Stimulated activated naive CD8-positive, alpha-beta T cell treated with anti-CD3 and anti-CD28 coated beads, Interleukin-15, Interleukin-2, amounts not matched to agents 100 ng/mL and 50 ng/mL, for 24 hours (primary cell): ENCODE results near the gene SGTA.

Experiments used
- H3K27ac Mint-ChIP-seq: one replicate; pipeline ENCODE4 v1.8.0; 2021; ENCODE audit warnings: mild to moderate bottlenecking, mixed read lengths
- H3K27me3 Mint-ChIP-seq: one replicate; pipeline ENCODE4 v1.8.0; 2021; ENCODE audit warnings: mixed read lengths
- H3K36me3 Mint-ChIP-seq: one replicate; pipeline ENCODE4 v1.8.0; 2021; ENCODE audit warnings: low read depth, mixed read lengths
- H3K4me1 Mint-ChIP-seq: one replicate; pipeline ENCODE4 v1.8.0; 2021; ENCODE audit warnings: low read depth, mixed read lengths
- H3K4me3 Mint-ChIP-seq: one replicate; pipeline ENCODE4 v1.8.0; 2021; ENCODE audit warnings: mild to moderate bottlenecking, mixed read lengths
- H3K9me3 Mint-ChIP-seq: one replicate; pipeline ENCODE4 v1.8.0; 2021; ENCODE audit warnings: mixed read lengths

The SGTA gene

DNA sequence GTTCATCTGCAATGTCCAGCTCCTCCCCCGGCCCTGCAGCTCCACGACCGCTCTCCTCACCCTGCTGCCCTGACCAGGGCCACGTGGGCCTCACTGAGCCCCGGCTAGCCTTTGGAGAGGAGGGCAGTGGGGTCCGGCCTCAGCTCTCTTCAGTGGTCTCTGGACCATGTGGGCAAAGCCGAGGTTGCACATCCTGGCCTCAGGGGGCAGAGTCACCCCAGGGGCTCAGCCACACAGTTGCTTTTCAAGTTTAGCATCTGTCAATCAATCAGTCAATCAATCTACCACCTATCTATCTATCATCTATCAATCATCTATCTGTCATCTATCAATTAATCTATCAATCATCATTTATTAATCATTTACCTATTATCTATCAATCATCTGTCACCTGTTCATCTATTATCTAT is 58.9 kb downstream of the SGTA start:
- Mint-ChIP-seq H3K36me3 (no peaks in the 10 kb centered on the region), H3K27me3 (peaks cover 17% of the 10 kb centered on the region), H3K9me3 (no peaks in the 10 kb centered on the region), H3K27ac (no peak overlapping the region), H3K4me3 (no peak overlapping the region), H3K4me1 (peaks cover 8% of the 10 kb centered on the region)

DNA sequence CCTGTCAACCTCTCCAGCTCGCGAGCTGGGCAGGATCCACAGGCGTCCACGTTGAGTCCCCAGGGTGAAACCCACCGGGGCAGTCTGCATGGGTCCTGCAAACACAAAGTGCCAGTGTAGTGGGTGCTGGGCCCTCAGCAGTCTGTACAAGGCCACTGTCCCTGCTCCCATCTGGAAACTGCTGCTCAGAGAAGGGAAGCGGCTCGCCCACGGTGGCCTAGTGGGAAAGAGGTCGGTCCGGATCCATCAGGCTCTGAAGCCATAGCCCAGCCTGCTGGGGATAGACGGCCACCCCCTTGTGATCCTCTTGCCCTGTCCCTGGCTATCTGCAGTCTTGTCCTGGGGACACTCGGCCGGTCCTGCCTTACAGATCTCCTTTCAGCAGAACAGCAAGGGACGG is 59.3 kb downstream of the SGTA start:
- Mint-ChIP-seq H3K27me3 (peaks cover 17% of the 10 kb centered on the region), H3K36me3 (no peaks in the 10 kb centered on the region), H3K4me3 (no peak overlapping the region), H3K9me3 (no peaks in the 10 kb centered on the region), H3K27ac (no peak overlapping the region), H3K4me1 (peaks cover 8% of the 10 kb centered on the region)

DNA sequence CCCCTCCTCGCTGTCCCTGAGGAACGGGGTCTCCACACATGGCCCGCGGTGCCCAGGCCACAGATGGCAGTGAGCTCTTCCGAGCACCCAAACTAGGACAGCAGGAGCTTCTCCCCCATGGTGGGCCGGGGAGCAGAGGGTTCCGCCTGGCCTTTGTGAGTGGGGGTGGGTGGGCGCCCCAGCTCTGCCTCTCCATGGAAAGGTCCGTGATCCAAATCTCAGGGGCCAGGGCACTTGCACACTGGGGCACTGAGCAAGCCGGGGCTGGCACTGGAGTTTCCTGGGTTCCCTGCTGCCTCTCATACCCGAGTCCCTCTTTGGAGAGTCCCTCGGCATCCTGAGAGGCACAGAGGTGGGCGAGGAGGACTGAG is 59.7 kb downstream of the SGTA start:
- Mint-ChIP-seq H3K27me3 (peaks cover 17% of the 10 kb centered on the region), H3K36me3 (no peaks in the 10 kb centered on the region), H3K27ac (no peak overlapping the region), H3K9me3 (no peaks in the 10 kb centered on the region), H3K4me3 (no peak overlapping the region), H3K4me1 (peaks cover 8% of the 10 kb centered on the region)

DNA sequence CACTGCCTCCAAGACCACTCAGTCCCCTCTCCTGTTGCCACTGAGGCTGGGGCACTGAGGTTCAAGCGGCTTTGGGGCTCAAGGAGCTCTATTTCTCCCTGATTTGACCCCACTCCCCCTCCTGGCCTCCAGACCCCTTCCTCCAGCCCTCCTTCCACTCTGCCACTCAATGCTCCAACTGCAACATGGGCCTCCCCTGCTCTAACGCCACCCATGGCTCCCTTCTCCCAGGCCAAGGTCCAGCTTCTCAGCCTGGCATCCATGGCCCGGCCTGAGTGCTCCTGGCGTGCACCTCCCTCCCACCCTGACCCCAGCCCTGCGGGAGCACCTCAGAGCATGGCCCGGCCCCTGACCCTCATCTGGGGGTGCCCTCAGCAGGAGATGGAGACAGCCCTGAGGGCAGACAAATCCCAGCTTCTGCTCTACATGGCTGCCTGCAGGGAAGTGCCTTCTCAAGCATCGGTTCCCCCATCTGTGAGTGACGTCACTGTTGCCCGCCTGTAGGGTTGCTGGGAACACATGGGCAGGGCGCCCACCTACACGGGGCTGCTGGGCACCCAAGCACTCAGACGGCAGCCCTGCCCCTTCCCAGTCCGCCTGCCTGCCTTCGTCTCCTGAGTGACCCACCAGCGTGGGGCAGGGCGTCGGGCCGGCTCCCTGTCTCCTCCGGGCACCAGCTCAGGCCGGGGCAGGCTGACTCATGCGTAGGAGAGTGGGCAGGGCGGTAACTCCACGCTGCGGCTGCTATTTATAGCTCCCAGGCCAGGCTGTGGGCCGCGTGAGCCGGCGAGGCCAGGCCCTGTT is 60.3 kb downstream of the SGTA start:
- H3K4me1 Mint-ChIP-seq = peaks cover 8% of the 10 kb centered on the region
- H3K4me3 Mint-ChIP-seq = no peak overlapping the region
- no peaks in the 10 kb centered on the region for H3K36me3 Mint-ChIP-seq
- H3K27ac Mint-ChIP-seq = no peak overlapping the region
- H3K27me3 Mint-ChIP-seq = peaks cover 17% of the 10 kb centered on the region
- no peaks in the 10 kb centered on the region for H3K9me3 Mint-ChIP-seq

DNA sequence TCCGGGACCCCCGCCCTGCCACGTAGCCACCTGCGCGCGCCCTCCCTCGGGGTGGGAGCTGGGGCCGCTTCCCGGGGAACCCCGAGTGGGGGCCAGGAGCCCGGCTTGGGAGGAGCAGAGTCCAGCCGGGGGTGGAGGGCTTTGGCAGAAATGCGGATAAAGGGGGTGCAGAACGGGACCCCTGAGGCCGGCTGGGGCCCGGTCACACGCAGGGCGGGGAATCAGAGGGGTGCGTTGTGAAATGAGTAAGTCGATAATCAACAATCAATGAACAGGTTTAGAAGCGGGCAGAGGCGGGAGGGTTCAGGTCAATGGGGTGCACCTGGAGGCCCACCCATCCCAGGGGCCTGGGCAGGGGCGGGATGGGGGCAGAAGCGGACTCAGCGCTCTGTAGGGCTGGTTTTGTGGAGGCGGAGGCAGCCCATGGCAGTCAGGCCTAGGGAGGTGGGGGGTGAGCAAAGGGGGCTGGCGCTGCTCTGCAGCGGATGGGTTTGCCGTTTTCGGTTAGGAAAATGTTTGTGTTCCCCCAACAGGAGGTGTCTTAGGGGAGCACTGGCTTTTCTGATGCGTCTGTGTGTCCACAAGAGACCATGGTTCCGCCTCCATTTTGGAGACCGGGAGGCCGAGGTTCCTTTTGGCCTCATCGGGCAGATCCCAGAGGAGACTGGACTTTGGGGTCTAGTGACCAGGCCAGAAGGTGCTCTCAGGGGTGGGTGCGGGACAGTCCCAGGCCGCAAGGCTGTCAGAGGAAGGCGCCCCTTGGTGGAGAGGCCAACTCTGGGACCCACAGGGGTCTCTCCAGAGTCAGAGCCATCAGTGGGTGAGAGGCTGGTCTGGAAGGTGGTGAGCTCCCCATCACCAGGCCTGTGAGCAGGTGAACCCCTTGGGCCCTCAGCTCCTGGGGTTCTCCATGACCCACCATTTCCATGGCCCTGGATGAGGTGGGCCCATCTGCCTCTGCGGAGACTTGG is 61.2 kb downstream of the SGTA start:
- Mint-ChIP-seq H3K9me3 (no peaks in the 10 kb centered on the region), H3K27me3 (peaks cover 17% of the 10 kb centered on the region), H3K27ac (no peak overlapping the region), H3K4me1 (peaks cover 5% of the 10 kb centered on the region), H3K36me3 (no peaks in the 10 kb centered on the region), H3K4me3 (peak overlapping the region; percentile 56)

DNA sequence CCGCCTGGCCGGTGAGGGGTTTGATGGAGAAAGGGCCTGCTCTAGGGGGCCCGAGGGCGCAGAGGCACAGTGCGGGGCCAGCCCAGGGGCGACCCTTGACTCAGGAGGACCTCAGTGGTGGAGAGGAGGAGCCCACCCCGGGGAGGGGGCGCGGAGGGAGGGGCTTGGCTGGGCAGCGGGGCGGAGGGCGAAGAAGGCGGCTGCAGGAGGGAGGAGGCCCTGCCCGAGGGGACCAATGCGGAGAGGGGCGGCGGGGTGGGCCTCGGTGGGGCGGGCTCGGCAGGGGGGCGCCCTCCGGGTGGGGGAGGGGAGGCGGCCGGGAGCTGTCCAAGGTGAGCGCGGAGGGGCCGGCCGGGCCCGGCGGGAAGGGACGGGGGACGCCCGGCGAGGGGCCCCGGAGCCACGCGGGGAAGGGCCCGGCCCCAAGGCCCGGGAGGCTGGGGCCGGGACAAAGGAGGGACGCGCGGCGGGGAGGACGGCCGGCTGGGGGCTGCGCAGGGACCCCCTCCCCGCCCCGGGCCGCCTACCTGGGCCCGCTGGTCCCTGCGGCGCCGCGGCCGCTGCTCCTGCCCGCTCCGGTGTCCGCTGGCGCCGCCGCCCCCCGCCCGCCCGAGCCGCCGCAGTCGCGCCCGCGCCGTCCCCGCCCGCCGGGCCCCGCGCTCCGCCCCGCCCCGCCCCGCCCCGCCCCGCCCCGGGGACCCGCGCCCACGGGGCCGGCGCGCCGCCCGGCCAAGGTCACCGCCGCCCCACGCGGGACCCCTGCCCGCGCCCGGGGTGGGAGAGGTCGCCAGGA is 62.1 kb downstream of the SGTA start, which contains the start of gene DIRAS1:
DIRAS1 (minus strand) TSS at position 596 of the 793 bp plus-strand sequence. CDS start 3,566 bp downstream, outside the sequence.
- H3K36me3 Mint-ChIP-seq = no peaks in the 10 kb centered on the region
- H3K4me3 Mint-ChIP-seq = peak within 1 kb of the TSS; percentile 56
- no peaks in the 10 kb centered on the region for H3K9me3 Mint-ChIP-seq
- H3K27ac Mint-ChIP-seq = no peak within 1 kb of the TSS
- H3K4me1 Mint-ChIP-seq = peaks cover 5% of the 10 kb centered on the region
- peaks cover 17% of the 10 kb centered on the region for H3K27me3 Mint-ChIP-seq

DNA sequence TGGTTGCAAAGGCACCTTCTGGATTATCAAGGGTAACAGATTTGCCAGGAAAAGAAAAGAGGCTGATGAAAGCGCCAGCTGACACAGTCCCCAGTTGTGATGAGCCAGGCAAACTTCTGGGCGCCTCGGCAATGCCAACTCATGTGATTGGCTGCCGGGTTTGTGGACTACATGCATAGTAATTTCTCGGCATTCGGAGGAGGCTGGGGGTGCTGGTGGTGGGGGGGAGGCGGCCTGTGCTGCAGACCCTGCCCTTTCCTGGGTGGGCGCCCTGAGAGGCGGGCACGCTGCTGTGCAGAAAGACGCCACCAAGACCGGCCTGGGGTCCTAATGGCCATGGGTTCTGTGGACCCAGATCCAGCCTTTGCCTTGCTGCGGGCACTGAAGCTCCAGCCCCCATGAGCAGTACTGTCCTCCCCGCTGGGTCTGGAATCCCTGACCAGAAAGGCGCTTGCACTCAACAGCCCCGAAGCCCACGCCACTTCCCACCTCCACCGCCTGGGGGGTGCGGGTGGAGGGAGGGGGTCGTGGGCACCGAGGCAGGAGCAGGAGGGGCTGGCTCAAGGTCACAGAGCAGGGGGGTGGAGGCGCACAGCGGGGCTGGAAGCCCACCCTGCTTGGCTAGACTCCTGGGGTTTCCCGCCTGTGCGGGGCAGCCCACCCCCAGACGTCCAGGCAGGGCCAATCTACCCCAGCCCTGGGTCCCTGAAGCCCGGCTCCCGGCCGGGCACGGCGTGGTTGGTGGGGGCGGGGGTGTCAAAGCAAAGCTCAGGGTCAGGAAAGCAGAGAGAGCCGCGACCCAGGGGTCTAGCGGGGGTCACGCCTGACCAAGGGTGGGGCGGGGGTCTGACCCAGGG is 62.9 kb downstream of the SGTA start:
- peaks cover 17% of the 10 kb centered on the region for H3K27me3 Mint-ChIP-seq
- H3K4me3 Mint-ChIP-seq = peak overlapping the region; percentile 41
- no peak overlapping the region for H3K27ac Mint-ChIP-seq
- peaks cover 7% of the 10 kb centered on the region for H3K9me3 Mint-ChIP-seq
- peaks cover 5% of the 10 kb centered on the region for H3K4me1 Mint-ChIP-seq
- no peaks in the 10 kb centered on the region for H3K36me3 Mint-ChIP-seq

DNA sequence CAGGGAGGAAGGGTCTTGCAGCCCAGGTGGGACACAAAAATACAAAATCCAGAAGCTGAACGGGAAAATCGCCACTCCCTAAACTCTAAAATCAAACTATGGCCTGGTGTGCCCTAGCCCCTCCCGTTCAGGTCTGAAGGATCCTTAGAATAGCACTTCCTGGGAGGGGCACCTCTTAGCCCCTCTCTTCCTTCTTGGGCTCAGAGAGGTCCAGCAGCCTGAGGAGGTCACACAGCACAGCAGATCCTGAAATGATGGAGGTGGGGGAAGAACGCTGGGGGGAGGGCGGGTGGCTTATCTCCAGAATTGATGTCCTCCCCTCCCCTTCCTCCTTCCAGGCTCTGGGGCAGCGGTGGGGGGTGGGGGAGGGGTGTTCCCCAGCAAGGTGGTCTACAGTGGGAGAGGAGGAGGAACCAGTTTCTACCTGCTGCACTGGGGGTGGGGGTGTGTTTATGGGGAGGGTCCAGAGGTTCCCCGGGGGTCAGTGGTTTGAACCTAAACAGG is 63.8 kb downstream of the SGTA start:
- Mint-ChIP-seq H3K4me3 (no peak overlapping the region), H3K4me1 (peaks cover 5% of the 10 kb centered on the region), H3K9me3 (peaks cover 9% of the 10 kb centered on the region), H3K36me3 (no peaks in the 10 kb centered on the region), H3K27me3 (peaks cover 15% of the 10 kb centered on the region), H3K27ac (no peak overlapping the region)

DNA sequence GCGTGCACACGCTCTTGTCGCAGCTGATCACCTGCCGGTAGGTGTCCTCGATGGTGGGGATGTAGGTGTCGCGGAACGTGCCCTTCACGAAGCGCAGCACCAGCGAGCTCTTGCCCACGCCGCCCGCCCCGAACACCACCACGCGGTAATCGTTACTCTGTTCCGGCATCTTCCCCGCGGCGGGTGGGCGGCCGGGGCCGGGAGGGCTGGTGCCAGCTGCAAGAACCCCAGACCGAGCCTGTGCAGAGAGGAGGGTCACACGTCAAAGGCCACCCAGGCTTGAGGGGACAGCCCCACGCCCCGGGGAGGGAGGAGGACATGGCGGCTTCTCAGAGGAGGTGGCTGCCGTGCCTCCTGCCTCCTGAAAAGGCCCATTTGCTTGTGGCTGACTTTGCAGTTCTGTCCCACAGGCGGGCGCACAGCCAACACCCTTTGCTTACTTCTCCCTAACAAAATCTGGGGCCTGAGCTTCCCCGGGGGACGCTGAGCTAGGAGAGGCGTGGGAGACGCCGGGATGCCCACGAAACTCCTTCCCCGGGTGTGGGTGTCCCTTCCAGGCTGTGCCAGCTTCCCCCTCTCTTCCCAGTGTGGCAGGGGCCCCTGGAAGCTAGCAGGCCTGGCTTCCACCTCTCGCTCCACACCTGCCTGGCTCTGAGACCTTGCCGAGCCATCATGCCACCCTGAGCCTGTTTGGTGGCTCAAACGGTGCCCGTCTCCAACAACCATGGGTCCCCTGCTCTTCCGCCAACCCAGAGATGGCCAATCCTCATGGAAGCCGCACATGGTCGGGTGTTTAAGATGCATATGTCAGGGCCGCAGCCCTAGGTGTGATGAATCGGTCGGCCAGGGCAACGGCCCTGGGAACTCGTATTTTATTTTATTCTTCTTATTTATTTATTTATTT is 65.2 kb downstream of the SGTA start:
- Mint-ChIP-seq H3K36me3 (no peaks in the 10 kb centered on the region), H3K4me3 (no peak overlapping the region), H3K4me1 (peaks cover 5% of the 10 kb centered on the region), H3K27ac (no peak overlapping the region), H3K9me3 (peaks cover 9% of the 10 kb centered on the region), H3K27me3 (peaks cover 12% of the 10 kb centered on the region)

DNA sequence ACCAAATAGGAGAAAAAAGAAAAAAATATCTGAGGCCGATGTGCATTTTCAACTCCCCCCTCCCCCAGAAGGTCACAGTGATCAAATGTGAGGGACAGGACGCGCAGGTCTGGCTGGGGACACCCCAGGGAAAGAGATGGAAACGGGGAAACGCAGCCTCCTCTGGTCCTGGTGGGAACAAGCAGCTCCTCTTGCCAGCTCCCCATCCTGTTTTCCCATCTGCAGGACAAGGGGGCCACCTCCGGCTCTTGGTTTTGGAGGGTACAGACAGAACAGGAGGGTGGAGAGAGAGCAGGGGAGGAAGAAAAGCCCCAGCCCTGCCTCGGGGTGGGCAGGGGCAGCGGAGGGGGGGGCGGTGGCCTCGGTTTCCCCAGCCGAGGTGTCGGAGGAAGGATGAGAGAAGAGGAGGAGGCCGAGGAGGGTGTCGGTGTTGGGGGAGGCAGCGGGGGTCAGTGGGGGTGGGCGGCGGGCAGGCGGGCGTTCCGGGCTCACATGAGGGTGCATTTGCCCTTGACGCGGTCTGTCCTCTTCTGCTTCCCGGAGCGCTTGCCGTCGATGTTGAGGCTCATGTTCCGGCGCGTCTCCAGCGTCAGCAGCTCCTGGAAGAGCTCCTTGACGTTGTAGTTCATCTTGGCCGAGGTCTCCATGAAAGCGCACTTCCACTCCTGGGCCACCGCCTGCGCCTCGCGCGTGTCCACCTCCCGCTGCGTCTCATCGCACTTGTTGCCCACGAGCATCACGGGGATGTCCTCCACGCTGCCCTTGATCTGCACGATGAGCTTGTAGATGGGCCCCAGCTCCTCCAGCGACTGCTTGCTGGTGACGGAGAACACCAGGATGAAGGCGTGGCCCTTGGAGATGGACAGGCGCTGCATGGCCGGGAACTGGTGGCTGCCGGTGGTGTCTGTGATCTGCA is 66.1 kb downstream of the SGTA start:
- H3K27me3 Mint-ChIP-seq = peaks cover 11% of the 10 kb centered on the region
- H3K36me3 Mint-ChIP-seq = no peaks in the 10 kb centered on the region
- peaks cover 5% of the 10 kb centered on the region for H3K4me1 Mint-ChIP-seq
- H3K9me3 Mint-ChIP-seq = peaks cover 9% of the 10 kb centered on the region
- H3K27ac Mint-ChIP-seq = no peak overlapping the region
- no peak overlapping the region for H3K4me3 Mint-ChIP-seq

DNA sequence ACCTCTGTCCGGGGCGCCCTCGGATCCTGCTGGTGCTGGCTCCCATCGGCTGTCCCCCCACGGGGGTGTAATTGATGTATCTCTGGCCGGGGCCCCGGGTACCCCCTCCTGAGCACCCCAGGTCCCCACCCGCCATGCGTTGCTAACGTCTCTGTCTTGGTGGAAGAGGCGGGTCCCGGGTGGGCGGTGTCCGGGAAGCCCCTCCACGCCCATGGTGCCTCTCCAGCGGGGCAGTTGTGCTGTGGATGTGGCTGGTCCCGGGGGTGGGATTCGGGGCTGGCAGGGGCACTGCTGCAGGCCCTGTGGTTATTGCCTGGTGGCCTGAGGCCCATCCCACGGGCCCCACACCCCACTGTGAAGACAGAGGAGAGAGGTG is 66.8 kb downstream of the SGTA start:
- H3K9me3 Mint-ChIP-seq = peaks cover 9% of the 10 kb centered on the region
- peaks cover 7% of the 10 kb centered on the region for H3K27me3 Mint-ChIP-seq
- H3K27ac Mint-ChIP-seq = no peak overlapping the region

DNA sequence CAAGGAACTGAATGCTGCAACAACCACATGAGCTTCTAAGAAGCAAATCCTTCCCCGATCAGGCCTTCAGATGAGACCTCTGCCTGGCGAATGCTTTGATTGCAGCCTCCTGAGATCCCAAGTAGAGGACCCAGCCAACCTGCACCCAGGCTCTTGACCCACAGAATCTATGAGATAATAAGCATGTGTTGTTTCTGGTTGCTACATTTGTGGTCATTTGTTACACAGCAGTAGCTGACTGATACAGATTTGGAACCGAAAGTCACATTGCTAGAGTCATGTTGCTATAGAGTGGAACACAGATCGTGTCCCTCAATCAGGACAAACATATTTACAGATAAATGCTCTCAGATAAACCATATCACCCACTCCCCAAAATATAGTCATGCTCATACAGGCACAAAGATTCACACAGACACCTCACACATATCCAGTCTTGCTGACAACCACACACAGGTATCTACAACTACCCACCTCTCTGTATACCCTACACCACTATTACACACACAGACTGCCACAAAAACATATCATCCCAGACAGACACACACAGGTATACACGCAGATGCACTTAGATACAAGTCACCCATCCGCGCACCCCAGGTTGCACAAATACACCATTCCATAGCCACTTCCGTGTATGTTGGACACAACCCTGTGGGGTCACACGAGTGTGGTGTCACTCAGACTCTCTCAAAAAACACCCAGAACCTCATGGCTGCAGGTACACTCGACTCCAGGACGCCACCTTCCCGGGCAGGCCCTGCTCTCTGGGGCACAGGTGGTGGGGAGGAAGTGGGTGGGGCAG is 67.4 kb downstream of the SGTA start:
- no peak overlapping the region for H3K4me3 Mint-ChIP-seq
- H3K4me1 Mint-ChIP-seq = peaks cover 15% of the 10 kb centered on the region
- H3K27ac Mint-ChIP-seq = no peak overlapping the region
- peaks cover 9% of the 10 kb centered on the region for H3K9me3 Mint-ChIP-seq
- H3K36me3 Mint-ChIP-seq = no peaks in the 10 kb centered on the region
- H3K27me3 Mint-ChIP-seq = peaks cover 7% of the 10 kb centered on the region

More for the DNA sequence above, 66.8 kb downstream of the SGTA start:
- H3K4me3 Mint-ChIP-seq = no peak overlapping the region
- H3K36me3 Mint-ChIP-seq = no peaks in the 10 kb centered on the region
- peaks cover 12% of the 10 kb centered on the region for H3K4me1 Mint-ChIP-seq
